HPDE6-E6E7 (cell line): ENCODE measurements around the gene SLC27A5.
"Not testable (repeated sequence)": the region's sequence is repeated elsewhere in the genome, so short reads cannot be mapped to it uniquely, and the experiment has no call there.

Source experiments
- DNase-seq: peaks from one replicate; pipeline ENCODE4 v3.0.0; 2011; ENCODE audit warnings: missing footprints; ENCODE audit errors: extremely low spot score

Gene SLC27A5

DNA sequence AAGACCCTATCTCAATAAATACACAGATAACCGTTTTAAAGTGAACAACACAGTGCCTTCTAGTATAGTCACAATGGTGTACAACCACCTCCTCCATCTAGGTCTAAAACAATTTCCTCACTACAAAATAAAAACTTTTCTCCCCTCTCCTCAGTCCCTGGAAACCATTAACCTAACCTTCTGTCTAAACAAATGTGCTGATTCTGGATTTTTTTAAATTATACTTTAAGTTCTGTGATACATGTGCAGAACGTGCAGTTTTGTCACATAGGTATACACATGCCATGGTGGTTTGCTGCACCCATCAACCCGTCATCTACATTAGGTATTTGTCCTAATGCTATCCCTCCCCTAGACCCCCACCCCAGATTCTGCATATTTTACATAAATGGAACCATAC, 17.6 kb upstream of the SLC27A5 start:
- DNase-seq, result no peak

DNA sequence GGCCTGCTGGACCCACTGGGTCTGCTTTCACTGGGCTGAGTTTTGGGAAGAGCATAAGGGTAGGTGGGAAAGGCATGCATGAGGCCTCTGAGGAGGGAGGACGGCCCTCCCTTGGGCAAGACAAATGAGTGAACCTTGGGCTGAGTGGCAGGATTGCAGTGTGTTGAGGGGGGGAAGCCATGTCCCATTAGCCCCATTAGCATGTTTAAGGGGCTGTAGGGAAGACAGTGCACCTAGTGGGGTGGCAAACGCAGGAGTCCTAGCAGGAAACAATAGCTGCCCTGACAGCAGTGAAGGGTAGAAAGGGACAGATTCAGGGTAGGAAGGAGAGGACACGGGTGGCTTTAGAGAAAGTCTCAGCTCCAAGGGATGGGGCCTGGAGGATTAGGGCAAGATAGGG, 10.9 kb upstream of the SLC27A5 start:
- no peak for DNase-seq

DNA sequence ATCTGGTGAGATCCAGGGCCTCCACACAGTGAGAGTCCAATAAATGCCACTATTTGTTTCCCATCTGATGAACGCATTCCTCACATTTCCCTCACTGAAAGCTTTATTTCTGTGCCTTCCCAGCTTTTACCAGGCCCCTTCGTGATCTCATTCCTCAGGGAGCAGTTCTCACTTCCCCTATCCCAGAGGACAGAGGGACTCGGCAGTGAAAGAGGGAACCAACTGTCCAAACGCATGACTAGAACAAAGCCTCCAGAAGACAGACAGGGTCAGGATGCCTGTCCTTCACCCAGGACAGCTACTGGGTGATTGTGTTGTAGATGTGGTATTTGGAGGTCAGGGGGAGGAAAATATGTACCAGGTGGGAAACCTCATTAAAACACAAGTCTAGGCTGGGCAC, 9.9 kb upstream of the SLC27A5 start:
- DNase-seq, result no peak

DNA sequence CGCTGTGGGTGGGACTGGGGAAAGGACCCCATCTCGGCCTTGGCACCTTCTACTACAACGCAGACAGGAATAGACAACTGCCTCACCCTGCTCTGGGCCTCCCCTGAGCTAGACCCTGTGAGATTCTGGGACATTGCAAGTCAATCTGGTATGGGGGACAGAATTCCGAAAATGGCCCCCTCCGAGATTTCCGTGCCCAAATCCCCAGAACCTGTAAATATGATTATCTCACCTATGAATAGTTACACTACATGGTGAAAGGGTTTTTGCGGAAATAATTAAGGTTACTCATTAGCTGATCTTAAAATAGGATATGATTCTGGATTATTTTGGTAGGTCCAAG, 8.4 kb upstream of the SLC27A5 start:
- DNase-seq, result no peak

DNA sequence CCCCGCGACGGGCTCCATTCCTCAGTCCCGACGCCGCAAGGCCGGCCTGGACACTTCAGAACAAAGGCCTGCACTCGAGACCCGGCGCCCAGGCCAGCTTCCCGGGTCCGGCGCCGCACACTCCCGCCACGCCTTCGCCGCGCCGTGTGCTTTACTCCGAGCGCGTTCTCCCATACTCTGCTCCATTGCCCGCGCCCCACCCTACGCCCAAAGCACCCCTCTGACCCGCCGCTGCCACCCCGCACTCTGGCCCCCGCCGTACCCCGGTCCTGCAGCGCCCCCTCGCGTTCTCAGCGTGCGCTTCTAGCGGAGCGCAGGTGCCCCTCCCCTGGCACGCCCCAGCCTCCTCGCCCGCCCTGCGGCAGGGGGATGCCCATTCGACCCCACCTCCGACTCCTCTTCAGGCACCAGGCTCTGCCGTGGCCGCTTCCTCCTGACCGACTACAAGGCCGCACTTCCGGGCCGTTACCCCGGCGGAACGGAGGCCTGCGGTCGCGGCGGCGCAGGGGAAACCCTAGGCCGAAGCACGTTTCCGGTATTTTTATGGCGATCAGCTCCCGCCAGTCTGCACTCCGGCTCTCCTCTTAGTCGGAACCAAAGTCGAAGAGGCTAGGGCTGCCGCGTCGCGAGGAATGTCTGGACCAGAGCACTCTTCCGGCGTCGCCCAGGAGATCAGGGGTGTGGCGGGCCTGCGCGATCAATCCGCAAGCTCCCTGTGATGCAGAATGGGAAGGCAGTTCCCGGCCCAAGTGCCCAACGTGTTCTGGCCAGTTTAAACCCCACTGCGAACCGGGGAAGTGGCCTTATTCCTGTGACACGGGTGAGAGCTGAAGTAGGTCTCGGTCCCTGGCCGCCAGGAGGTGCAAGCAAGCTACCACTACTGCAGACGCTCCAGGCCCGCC, 7.8 kb upstream of the SLC27A5 start, which contains the start of gene ZBTB45:
ZBTB45 (minus strand) TSS at position 456 of the 902 bp plus-strand sequence. CDS start 2,137 bp downstream, outside the sequence.
- DNase-seq, result peak; percentile 78

DNA sequence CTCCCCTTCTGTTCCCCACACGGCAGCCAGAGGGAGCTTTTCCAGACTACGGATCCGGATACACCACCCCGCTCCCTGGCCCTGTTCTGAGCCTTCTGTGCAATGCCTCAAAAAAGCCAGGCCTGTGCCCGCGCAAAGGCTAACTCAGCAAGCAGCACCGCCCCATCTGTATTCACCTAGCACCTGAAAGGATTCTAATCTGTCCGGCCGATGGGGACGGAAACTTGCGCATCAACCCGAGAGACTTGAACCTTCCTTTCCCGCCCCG, 7.2 kb upstream of the SLC27A5 start:
- DNase-seq, result peak; percentile 68

DNA sequence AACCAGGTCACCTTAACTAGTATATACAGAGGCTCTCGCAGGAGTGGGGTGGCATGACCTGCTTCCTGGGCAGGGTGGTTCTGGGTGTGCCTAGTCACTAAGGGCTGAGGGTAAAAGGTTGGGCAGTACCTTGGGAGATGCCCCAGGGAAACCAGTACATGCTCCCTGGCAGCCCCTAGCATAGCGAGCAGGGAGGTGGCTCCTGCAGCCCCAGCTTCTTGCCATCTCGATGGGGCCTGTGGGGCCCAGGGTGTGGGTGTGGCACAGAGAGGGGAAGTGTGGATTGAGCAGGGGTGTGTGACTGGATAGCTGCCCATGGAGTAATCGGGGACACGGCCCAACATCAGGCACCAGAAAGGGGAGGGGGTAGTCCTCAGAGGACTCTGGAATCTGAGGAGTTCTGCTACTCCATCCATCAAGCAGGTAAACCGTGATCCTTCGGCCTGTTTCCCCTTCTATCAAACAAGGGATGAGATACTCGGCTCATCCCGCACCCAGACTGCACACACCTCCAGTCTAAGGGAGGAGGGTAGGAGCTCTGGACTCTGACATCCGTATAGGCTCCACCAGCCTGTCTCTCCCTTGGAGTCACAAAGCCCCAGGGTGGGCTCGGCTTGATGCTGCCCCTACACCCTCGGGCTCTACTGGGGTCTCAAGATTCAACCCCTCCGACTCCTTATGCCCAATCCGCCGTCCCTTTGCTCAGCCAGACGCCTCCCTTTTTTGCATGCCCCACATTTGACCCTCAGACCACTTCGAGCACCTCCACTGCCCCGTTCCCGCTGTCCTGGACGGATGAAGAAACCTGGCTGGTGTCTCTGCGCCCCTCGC, 6.7 kb upstream of the SLC27A5 start:
- DNase-seq, result no peak

DNA sequence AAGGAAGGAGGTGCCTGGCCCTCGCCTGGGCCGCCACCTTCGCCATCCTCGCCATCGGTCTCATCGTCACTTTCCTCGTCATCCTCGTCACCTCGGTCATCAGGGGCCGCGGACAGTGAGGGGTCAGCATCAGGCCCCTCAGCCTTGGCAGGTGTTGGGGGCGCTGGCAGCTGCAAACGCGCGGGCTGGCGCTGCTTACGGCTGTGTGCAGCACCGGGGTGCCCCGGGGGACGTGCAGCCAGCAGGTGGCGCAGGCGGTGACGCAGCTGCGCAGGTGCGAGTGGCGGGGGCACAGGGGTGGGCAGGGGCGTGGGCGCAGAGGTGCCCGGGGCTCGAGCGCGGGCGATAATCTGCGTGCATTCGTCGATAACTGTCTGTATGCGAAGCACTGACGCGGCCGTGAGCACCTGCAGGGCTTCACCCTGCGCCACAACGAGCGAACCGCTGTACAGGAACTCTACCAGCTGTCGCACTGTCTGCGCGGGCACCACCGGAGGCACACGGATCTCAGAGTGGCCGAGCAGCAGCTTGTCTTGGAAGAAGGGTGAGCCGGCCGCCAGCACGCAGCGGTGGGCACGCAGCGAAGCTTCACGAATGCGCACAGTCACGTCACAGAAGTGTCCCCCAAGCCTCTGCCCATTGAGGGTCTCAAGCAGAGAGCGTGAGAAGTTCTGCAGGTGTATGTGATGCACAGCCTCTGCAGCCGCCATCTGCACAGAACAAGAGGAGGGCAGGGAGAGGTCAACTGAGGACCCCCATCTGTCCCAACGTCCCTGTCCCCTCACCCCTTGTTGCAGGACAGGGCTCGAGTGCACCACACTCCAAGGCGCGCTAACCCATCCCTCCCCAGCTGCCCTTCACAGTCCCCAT, 5.4 kb upstream of the SLC27A5 start:
- DNase-seq, result no peak

DNA sequence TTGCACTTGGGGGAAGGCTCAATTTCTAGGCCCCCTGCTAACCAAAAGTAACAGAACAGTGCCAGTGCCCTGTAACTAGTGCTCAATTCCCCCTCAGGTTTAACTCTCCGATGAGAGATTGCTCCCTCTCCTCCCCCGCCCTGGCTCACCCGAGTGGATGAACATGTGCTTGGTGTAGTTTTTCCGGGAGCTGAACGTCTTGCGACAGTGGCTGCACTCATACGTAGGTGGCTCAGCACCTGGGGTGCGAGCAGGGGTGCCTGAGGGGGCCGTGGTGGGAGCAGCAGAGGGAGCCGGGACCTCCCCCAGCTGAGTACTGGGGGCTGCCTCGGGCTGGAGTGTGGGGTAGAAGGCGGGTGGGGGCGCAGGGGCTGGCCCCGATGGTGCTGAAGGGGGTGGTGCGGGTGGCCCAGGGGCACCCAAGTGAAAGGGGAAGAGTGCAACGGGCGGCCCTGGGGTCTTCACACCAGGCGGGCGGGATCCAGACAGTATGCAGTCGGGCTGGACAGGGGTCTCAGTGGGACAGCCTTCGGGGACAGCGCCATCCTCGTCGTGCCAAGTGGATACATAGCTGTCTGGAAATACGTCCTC, 4.5 kb upstream of the SLC27A5 start:
- no peak for DNase-seq

DNA sequence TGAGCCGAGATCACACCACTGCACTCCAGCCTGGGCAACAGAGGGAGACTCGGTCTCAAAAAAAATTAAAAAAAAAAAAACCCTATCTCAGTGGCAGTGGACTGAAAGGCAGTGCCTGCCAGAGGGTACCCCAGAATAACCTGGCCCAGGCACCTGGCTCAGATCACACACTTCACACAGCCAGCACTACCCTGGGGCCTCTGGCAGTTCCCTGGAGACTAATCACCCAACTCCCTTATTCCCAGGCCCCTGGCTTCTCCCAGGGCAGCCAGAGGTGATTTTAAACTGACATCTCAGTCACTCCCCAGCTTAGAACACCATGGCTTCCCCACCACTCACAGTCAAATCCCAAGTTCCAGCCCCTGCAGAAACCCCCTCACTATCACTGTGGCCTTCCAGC, 3.5 kb upstream of the SLC27A5 start:
- DNase-seq, result no peak

DNA sequence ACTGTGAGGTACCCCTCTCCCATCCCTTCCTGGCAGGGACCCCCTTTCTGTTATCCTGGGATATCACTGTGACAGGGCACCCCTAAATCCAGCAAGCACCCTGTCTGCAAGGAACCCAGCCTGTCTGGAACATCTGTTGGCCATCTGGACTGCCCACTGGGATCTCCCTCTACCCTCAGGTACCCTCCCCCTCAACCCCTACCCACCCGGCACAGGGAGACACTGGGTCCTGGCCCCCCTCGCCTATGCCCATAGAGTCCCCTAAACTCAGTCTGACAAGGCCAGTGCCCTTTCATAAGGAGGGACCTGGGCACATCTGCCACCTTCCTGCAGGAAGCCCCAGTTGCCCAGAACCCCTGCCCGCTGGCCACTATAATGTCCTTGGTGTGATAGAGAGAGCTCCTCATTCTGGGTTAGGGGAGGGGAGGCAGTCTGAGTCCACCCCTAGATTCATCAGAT, 2.8 kb upstream of the SLC27A5 start:
- no peak for DNase-seq

DNA sequence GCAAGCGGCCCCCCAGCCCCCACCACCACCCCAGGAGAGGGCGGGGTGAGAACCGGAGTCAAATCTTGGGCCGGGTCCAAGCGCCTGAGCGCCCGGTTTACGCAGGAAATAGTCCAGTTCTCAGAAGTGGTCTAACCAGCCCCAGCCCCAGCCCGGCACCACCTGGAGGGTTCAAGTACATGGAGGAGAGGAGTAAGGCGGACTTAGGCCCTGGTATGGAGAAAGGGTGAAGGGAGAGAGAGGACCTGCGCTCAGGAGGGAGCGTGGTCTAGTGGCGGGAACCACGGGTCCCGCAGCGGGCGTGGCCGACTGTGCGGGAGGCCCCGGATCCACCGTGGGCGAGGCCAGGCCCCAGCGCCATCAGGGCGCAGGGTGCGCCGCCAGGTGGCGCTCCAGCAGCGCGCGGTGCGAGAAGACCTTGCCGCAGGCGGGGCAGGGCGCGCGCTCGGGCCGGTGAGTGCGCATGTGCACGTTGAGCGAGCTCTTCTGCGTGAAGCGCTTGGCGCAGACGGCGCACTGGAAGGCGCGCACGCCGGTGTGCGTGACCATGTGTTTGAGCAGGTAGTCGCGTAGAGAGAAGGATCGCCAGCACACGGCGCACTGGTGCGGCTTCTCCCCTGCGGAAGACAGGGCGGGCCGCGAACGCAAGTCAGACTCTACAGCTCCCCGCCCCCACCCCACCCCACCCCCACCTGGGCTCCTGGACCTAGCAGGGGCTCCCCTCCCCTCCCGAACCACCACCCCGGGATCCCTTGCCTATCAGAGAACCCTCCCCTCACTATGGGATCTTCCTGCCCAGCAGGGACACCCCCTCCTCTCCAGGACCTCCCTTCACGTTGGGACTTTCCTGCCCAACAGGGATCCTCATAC, 2.1 kb upstream of the SLC27A5 start:
- DNase-seq, result peak; percentile 84

DNA sequence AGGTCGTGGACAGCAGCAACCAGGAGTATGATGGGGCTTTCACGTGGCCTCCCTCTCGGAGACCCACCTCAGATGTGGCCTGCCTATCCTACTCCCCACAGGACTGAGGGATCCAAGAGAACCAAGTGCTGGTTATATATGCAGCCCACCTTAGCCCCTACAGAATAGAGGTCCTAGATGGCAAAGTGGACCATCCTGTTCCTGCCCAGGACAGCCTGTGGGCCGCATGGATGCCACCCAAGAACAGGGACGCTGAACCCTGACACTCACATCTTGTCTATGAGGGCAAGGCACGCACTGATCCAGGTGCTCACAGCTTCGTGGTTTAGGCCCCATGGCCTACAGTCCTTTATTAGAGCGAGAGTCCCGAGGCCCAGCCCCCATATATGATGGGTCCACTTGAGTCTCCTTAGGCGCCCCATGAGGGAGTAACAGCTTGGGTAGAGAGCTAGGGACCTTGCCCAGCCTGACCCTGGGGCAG, 1.5 kb upstream of the SLC27A5 start:
- no peak for DNase-seq

DNA sequence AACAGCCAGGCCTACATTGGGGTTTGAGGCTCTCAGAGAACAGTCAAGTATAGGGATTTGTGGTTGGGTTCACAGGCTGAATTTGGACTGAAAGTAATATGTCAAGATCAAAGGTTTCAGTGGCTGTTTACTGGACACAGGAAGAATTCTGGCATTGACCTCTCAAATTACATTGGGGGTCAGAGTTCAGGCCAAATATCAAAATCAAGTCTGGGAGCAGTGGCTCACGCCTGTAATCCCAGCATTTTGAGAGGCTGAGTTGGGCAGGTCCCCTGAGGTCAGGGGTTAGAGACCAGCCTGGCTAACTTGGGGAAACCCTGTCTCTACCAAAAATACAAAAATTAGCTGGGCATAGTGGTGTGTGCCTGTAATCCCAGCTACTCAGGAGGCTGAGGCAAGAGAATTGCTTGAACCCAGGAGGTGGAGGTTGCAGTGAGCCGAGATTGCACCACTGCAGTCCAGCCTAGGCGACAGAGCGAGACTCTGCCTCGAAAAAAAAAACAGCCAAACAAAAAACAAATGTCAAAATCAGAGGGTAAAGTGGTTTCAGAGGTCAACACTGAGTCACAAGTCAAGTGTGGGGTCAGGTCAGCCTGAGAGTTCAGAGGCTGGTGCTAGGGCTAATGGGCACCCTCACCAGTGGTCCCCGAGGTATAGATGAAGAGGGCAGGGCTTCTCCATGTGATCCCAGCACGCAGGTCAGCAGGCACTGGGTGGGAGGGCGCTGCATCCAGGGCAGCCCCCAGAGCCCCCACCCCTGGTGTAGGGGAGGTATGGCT, 1.5 kb downstream of the SLC27A5 start:
- no peak for DNase-seq

DNA sequence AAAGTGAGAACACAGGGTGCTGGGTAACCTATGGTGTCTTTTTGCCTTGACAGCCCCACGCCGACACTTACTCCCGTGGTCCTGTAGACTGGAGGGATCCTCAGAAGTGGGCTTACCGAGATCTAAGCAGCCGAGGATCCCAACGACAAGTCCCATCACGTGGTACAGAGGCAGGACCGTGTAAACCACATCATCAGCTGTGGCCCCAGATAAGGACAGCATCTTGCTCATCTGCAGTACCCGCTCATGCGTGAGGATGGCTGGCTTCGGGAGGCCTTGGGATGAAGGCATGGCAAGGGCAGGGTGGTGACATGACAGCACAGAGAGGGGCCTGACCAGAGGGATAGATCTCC, 2.1 kb downstream of the SLC27A5 start:
- DNase-seq, result no peak

DNA sequence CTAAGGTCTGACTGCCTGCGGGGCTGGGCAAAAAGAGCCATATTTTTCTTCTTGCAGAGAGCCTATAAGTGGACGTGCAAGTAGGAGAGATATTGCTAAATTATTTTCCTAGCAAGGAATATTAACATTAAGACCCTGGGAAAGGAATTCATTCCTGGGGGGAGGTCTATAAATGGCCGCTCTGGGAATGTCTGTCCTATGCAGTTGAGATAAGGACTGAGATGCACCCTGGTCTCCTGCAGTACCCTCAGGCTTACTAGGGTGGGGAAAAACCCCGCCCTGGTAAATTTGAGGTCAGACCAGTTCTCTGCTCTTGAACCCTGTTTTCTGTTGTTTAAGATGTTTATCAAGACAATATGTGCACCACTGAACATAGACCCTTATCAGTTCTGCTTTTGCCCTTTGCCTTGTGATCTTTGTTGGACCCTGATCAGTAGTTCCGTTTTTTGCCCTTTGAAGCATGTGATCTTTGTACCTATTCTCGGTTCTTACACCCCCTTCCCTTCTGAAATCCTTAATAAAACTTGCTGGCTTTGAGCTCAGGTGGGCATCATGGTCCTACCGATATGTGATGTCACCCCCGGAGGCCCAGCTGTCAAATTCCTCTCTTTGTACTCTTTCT, 4.1 kb downstream of the SLC27A5 start:
- DNase-seq, result not testable (repeated sequence)

DNA sequence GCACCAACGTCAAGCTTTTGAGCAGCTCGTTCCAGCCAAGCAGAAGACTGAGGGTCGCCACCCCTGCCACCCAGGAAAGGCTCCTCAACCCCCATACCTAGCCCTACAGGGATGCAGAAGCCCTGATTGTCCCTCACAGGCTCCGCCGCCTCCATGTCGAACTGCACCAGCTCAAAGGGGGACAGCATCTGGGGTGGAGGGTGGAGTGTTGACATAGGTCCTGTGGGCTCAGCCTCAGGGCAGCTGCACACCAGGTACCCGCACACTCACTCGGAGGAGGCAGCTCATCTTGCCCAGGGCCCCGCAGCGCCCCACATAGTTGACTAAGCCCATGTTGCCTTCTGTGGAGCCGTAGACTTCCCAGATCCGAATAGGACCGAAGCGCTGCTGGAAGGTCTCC, 11.6 kb downstream of the SLC27A5 start:
- DNase-seq, result no peak

DNA sequence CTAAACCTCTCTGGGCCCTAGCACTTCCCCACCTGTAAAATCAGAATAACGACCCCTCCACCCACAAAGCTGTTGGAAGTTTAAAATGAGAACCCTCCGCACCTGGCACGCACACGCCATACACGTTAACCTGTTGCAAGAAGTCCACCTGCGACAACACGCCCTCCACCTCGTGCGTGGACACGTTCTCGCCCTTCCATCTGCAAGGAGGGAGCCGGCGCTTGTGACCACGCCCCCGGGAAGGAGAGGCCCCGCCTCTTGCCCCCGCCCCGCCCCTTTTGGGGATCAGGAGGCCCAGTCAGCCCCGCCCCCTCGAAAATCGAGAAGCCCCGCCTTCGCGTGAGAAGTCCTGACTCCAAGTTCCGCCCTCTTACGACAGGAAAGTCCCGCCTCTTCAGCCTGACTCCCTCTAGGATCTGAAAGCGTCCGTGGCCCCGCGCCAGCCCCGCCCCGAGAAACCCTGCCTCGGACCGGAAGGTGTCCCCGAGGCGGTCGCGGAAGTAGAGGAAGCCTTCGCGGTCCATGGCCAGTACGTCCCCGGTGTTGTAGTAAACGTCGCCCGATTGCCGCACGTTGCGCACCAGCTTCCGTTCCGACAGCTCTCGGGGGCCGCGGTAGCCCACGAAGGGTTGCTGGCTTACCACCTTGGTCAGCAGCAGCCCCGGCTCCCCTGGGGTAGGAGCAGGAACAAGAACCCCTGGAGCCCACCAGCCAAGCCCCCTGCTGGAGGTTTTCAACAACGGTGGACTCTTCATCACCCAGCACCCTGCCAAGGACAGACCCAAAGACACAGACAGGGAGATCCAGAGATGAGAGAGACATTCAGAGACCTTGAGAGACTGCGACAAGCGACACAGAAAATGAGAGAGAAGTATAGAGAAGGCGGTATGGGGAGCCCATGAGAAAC, 12.5 kb downstream of the SLC27A5 start:
- peak; percentile 99 for DNase-seq
